ENCODE data around the gene BGLAP. TPM values are rescaled to one million over a fixed set of nuclear protein-coding genes. Genes with fewer than 3 reads are reported as not detected.
A peak's percentile ranks its signal among the peaks of the same experiment; 100 is the strongest.

BGLAP gene
- polyA plus RNA-seq, 1 donor (not counting 4 experiments of a cell fraction or from before 2014, with no cell fraction given), result 0.12 TPM

DNA sequence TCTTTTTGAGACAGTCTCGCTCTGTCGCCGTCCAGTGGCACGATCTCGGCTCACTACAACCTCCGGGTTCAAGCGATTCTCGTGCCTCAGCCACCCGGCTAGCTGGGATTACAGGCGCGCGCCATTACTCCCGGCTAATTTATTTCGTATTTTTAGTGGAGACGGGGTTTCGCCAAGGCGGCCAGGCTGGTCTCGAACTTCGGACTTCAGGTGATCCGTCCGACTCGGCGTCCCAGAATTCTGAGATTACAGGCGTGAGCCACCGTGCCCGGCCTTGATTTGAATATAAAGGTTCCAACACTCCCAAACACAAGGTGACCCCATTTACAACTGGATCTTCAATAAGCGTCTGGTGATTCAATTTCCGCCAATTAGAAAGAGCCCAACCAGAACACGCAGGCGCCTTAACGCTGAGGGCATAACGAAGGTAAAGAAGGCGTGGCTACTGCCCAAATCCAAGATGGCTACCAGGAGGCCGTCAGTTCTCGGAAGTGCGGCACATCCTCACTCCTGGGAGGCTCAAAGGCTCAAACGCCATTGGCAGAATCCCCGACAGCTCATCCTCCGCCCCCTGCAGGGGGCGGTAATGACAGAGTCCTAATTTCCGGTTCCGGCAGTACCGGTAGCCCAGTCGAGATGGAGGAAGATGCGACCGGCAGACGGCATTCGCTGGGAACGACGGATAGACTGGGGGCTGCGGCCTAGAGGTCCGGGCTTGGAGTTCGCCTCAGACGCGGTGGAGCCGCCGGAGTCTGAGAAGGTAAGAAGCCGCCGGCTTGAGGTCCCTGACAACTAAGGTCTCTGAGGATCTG lies 48.3 kb upstream of the BGLAP start, which contains the start of gene SLC25A44:
Gene SLC25A44 (plus strand): TSS at position 617 of the 812 bp plus-strand sequence. CDS start 5,744 bp downstream, outside the sequence.
- Histone ChIP-seq H3K36me3 (ENCODE audit: control insufficient read depth in 2 of 2, extremely low read depth in 1 of 2, insufficient read depth in 2 of 2, low read length in 2 of 2) (peaks cover 2 to 8% of the 10 kb centered on the region in 2 experiments), H4K20me1 (ENCODE audit: control insufficient read depth, extremely low read depth, insufficient read depth, low read length) (no peaks in the 10 kb centered on the region), H3K4me2 (ENCODE audit: control insufficient read depth, extremely low read depth, insufficient read depth, low read depth, low read length) (peak within 1 kb of the TSS; percentile 93), H3K79me2 (ENCODE audit: control insufficient read depth, insufficient read depth, low read length) (peaks cover 43% of the 10 kb centered on the region), H3K27ac (ENCODE audit: control insufficient read depth, insufficient read depth, low read length) (peak within 1 kb of the TSS; percentile 83), H3K9me1 (ENCODE audit: control insufficient read depth, extremely low read depth, insufficient read depth, low read length) (no peaks in the 10 kb centered on the region), H3K4me3 (ENCODE audit: control insufficient read depth in 2 of 3, extremely low read depth in 1 of 3, insufficient read depth in 2 of 3, low read depth in 1 of 3, low read length in 3 of 3) (peak within 1 kb of the TSS; percentile 62 to 86 (median 84)), H2AFZ (ENCODE audit: control insufficient read depth, low read length) (peak within 1 kb of the TSS; percentile 64), H3K9me3 (ENCODE audit: control insufficient read depth, low read depth, low read length) (no peaks in the 10 kb centered on the region), H3K9ac (ENCODE audit: control insufficient read depth, extremely low read depth, insufficient read depth, low read length) (peak within 1 kb of the TSS; percentile 87), H3K27me3 (ENCODE audit: control insufficient read depth, extremely low read depth, insufficient read depth, low read length) (no peaks in the 10 kb centered on the region), H3K4me1 (ENCODE audit: control insufficient read depth, extremely low read depth, insufficient read depth, low read length) (peaks cover 8% of the 10 kb centered on the region)
- peak; percentile 92 for FAIRE-seq
- TF ChIP-seq EZH2 (IDR thresholded peaks at IDR 0.05; ENCODE audit: low read length) (no peak), CTCF (optimal IDR thresholded peaks at IDR 0.05 in 1 of 3, IDR thresholded peaks at IDR 0.05 in 1 of 3, conservative IDR thresholded peaks at IDR 0.05 in 1 of 3; ENCODE audit: extremely low read depth in 1 of 3, insufficient read depth in 2 of 3, low read length in 3 of 3) (peak; percentile 27 to 54 (median 47))
- peak; percentile 96 for DNase-seq (ENCODE audit: low read depth, low spot score)
- dilution Hi-C loops (cut with MboI; ENCODE audit: extremely low pct_ligation_motif_present, low sequenced_read_pairs), result no loop called here

DNA sequence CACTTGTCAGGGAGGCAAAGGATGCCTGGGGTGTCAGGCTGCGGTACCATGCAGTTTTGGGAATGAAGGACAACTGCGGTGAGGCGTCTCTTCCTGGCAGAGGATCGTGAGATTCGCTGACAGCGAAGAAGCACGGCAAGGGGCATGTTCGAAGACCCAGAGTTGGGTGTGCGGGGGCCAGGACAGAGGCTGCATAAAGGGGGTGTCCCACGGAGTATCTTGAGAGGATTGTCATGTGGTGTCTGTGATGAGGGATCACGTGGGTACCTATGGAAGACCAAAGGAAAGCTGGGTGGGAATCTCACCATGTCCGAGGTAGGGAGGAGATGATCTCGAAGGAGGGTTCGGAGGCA lies 47.7 kb upstream of the BGLAP start:
- H3K27ac ChIP-seq (ENCODE audit: control insufficient read depth, insufficient read depth, low read length), result peak overlapping the region; percentile 83
- peak overlapping the region; percentile 87 for H3K9ac ChIP-seq (ENCODE audit: control insufficient read depth, extremely low read depth, insufficient read depth, low read length)
- H3K79me2 ChIP-seq (ENCODE audit: control insufficient read depth, insufficient read depth, low read length), result peaks cover 48% of the 10 kb centered on the region
- no peaks in the 10 kb centered on the region for H3K9me3 ChIP-seq (ENCODE audit: control insufficient read depth, low read depth, low read length)
- peak overlapping the region; percentile 46 for H2AFZ ChIP-seq (ENCODE audit: control insufficient read depth, low read length)
- dilution Hi-C loops (cut with MboI; ENCODE audit: extremely low pct_ligation_motif_present, low sequenced_read_pairs), result no loop called here
- no peaks in the 10 kb centered on the region for H3K27me3 ChIP-seq (ENCODE audit: control insufficient read depth, extremely low read depth, insufficient read depth, low read length)
- H3K4me2 ChIP-seq (ENCODE audit: control insufficient read depth, extremely low read depth, insufficient read depth, low read depth, low read length), result peak overlapping the region; percentile 93
- H3K36me3 ChIP-seq (ENCODE audit: control insufficient read depth in 2 of 2, extremely low read depth in 1 of 2, insufficient read depth in 2 of 2, low read length in 2 of 2), result peaks cover 5 to 8% of the 10 kb centered on the region in 2 experiments
- no peak for TF ChIP-seq EZH2 (IDR thresholded peaks at IDR 0.05; ENCODE audit: low read length)
- no peak for TF ChIP-seq CTCF (optimal IDR thresholded peaks at IDR 0.05 in 1 of 3, IDR thresholded peaks at IDR 0.05 in 1 of 3, conservative IDR thresholded peaks at IDR 0.05 in 1 of 3; ENCODE audit: extremely low read depth in 1 of 3, insufficient read depth in 2 of 3, low read length in 3 of 3)
- FAIRE-seq, result no peak
- DNase-seq (ENCODE audit: low read depth, low spot score), result no peak
- H3K4me1 ChIP-seq (ENCODE audit: control insufficient read depth, extremely low read depth, insufficient read depth, low read length), result peaks cover 8% of the 10 kb centered on the region
- no peaks in the 10 kb centered on the region for H4K20me1 ChIP-seq (ENCODE audit: control insufficient read depth, extremely low read depth, insufficient read depth, low read length)
- peak overlapping the region; percentile 62 to 86 (median 84) for H3K4me3 ChIP-seq (ENCODE audit: control insufficient read depth in 2 of 3, extremely low read depth in 1 of 3, insufficient read depth in 2 of 3, low read depth in 1 of 3, low read length in 3 of 3)
- no peaks in the 10 kb centered on the region for H3K9me1 ChIP-seq (ENCODE audit: control insufficient read depth, extremely low read depth, insufficient read depth, low read length)

Data from keratinocyte (primary cell).